Breast epithelium (tissue), 4 donors: ENCODE measurements around the gene DRICH1. TPM values are rescaled to one million over a fixed set of nuclear protein-coding genes. Genes with fewer than 3 reads are reported as not detected.
"Not testable (repeated sequence)": the region's sequence is repeated elsewhere in the genome, so short reads cannot be mapped to it uniquely, and the experiment has no call there.

Experiments used
- DNase-seq, 2 donors: peaks; one replicate each; pipeline ENCODE4 v3.0.0-alpha.2; 2019; ENCODE audit warnings: low spot score in 2 of 2
- H3K27ac ChIP-seq, 2 donors: fragments of 200-600 bp; sonication (generic) in 1 of 2; one replicate each; pipeline ENCODE4 v1.5.1; 2016 to 2019; ENCODE audit warnings: mild to moderate bottlenecking in 1 of 2
- H3K27me3 ChIP-seq, 2 donors: fragments of 200-600 bp; sonication (generic) in 1 of 2; one replicate each; pipeline versions ENCODE4 v1.5.1 to v1.6.0; 2017 to 2019; ENCODE audit warnings: control low read depth in 1 of 2, mild to moderate bottlenecking in 1 of 2
- H3K36me3 ChIP-seq: fragments of 200-600 bp; one replicate; pipeline ENCODE4 v1.5.1; 2019
- H3K4me1 ChIP-seq, 2 donors: fragments of 200-600 bp; sonication (generic); one replicate each; pipeline ENCODE4 v1.5.1; 2016 to 2019; ENCODE audit warnings: control low read depth in 1 of 2
- H3K4me3 ChIP-seq, 3 donors: fragments of 200-600 bp; sonication (generic); 1 replicate in 2 of 3; 2 replicates in 1 of 3; pipeline ENCODE4 v1.5.1; 2016 to 2019; ENCODE audit warnings: mild to moderate bottlenecking in 3 of 3, moderate library complexity in 2 of 3
- H3K9me3 ChIP-seq, 2 donors: fragments of 200-600 bp; sonication (generic) in 1 of 2; one replicate each; pipeline ENCODE4 v1.5.1; 2016 to 2019; ENCODE audit warnings: control low read depth in 1 of 2
- POLR2A ChIP-seq: fragments of 450-650 bp; IDR thresholded peaks from one replicate; pipeline ENCODE4 v1.6.1; 2016; ENCODE audit warnings: antibody characterized with exemption, mild to moderate bottlenecking, moderate library complexity
- POLR2AphosphoS5 ChIP-seq, 3 donors: sonication (generic); formaldehyde crosslinking; IDR thresholded peaks; one replicate each; pipeline ENCODE4 v1.6.1; 2017; ENCODE audit warnings: antibody characterized with exemption in 3 of 3
- intact Hi-C: fragments of 100-400 bp; cut with DNase I; formaldehyde crosslinking; loops from one replicate; pipeline ENCODE4 v1.15.1; 2023; ENCODE audit warnings: low total_unique reads
- total RNA-seq, 3 donors: library from RNA; depleted of rRNA; stranded (reverse); fragments of >200 nt; gene quantifications; one replicate each; pipeline ENCODE4 v1.1.0, GENCODE V29; 2016
- TF ChIP-seq, protein P1 (sequence below), 3 donors: fragments of 450-650 bp; IDR thresholded peaks; one replicate each; pipeline ENCODE4 v1.5.1; 2016 to 2017; ENCODE audit warnings: antibody characterized with exemption in 3 of 3, mild to moderate bottlenecking in 3 of 3, moderate library complexity in 3 of 3

The DRICH1 gene
- total RNA-seq, 3 donors from 2014 or later = 1.0 to 1.3 TPM; not detected in 1

GRCh38 chr22:23606204-23607131 is 25.7 kb downstream of the DRICH1 start:
- no peak overlapping the region for H3K27ac ChIP-seq
- no peaks in the 10 kb centered on the region for H3K4me1 ChIP-seq
- intact Hi-C loops = no loop called here
- no peak for TF ChIP-seq POLR2AphosphoS5 (IDR thresholded peaks at IDR 0.05)
- TF ChIP-seq, protein P1, sequence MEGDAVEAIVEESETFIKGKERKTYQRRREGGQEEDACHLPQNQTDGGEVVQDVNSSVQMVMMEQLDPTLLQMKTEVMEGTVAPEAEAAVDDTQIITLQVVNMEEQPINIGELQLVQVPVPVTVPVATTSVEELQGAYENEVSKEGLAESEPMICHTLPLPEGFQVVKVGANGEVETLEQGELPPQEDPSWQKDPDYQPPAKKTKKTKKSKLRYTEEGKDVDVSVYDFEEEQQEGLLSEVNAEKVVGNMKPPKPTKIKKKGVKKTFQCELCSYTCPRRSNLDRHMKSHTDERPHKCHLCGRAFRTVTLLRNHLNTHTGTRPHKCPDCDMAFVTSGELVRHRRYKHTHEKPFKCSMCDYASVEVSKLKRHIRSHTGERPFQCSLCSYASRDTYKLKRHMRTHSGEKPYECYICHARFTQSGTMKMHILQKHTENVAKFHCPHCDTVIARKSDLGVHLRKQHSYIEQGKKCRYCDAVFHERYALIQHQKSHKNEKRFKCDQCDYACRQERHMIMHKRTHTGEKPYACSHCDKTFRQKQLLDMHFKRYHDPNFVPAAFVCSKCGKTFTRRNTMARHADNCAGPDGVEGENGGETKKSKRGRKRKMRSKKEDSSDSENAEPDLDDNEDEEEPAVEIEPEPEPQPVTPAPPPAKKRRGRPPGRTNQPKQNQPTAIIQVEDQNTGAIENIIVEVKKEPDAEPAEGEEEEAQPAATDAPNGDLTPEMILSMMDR (IDR thresholded peaks at IDR 0.05) = no peak
- no peak for TF ChIP-seq POLR2A
- H3K27me3 ChIP-seq = no peaks in the 10 kb centered on the region
- DNase-seq = no peak
- H3K36me3 ChIP-seq = no peaks in the 10 kb centered on the region
- no peaks in the 10 kb centered on the region for H3K9me3 ChIP-seq
- H3K4me3 ChIP-seq = no peak overlapping the region

GRCh38 chr22:23604939-23605712 is 27.0 kb downstream of the DRICH1 start:
- no peaks in the 10 kb centered on the region for H3K9me3 ChIP-seq
- H3K36me3 ChIP-seq = no peaks in the 10 kb centered on the region
- TF ChIP-seq POLR2A = no peak
- TF ChIP-seq, protein P1 (IDR thresholded peaks at IDR 0.05) = no peak
- no peak for TF ChIP-seq POLR2AphosphoS5 (IDR thresholded peaks at IDR 0.05)
- DNase-seq = no peak
- no peak overlapping the region for H3K4me3 ChIP-seq
- H3K27me3 ChIP-seq = no peaks in the 10 kb centered on the region
- H3K27ac ChIP-seq = no peak overlapping the region
- no peaks in the 10 kb centered on the region for H3K4me1 ChIP-seq
- intact Hi-C loops = no loop called here

- Histone ChIP-seq H3K36me3 (no peaks in the 10 kb centered on the region), H3K9me3 (no peaks in the 10 kb centered on the region), H3K4me3 (no peak overlapping the region), H3K27me3 (no peaks in the 10 kb centered on the region), H3K27ac (no peak overlapping the region), H3K4me1 (no peaks in the 10 kb centered on the region)
- TF ChIP-seq POLR2AphosphoS5 (IDR thresholded peaks at IDR 0.05) (no peak), POLR2A (no peak)
- TF ChIP-seq, protein P1 (IDR thresholded peaks at IDR 0.05) = no peak
- DNase-seq = no peak
- intact Hi-C loops = no loop called here
These were observed 28.9 kb downstream of the DRICH1 start for GRCh38 chr22:23603266-23603665.

DNA sequence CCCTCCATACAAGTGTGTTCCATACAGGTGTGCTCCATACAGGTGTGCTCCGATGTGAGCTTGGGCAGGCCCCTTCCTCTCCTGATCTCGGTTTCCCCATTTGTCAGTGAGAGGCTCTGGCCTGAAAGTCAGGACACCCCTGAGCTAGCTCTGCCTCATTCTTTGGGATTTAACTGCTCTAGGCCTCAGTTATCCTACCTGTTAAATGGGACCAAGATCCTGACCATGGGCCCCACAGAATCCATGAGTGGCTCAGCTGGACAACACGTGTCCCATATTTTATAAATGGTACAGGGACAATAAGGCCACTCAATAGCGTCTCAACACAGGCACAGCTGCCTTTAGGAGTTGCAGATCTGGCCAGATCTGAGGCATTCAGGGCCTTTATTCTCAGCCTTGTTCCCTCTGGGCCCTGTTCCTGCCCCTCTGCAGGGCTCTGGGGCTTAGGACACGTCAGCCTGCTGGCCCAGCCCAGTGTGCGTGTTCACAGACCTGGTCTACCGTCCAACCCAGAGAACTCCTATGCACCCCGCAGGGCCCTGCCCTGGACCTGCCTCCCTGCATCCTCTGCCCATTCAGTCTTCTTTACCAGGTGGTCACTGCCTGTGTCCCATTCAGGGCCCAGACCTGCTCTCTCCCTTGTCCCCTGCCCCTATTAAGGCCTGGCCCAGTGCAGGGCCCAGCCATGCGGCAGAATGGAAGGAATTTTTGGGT is 33.2 kb downstream of the DRICH1 start:
- no peaks in the 10 kb centered on the region for H3K4me1 ChIP-seq
- H3K27me3 ChIP-seq = no peaks in the 10 kb centered on the region
- no peaks in the 10 kb centered on the region for H3K9me3 ChIP-seq
- DNase-seq = no peak
- no peak overlapping the region for H3K27ac ChIP-seq
- intact Hi-C loops = no loop called here
- H3K36me3 ChIP-seq = no peaks in the 10 kb centered on the region
- no peak overlapping the region for H3K4me3 ChIP-seq
- TF ChIP-seq, protein P1 (IDR thresholded peaks at IDR 0.05) = no peak
- TF ChIP-seq POLR2AphosphoS5 (IDR thresholded peaks at IDR 0.05) (no peak), POLR2A (no peak)

GRCh38 chr22:23597576-23598268 is 34.4 kb downstream of the DRICH1 start:
- H3K36me3 ChIP-seq, H3K9me3 ChIP-seq, H3K27ac ChIP-seq, H3K27me3 ChIP-seq, intact Hi-C loops, H3K4me1 ChIP-seq, H3K4me3 ChIP-seq, DNase-seq: not testable (repeated sequence)

DNA sequence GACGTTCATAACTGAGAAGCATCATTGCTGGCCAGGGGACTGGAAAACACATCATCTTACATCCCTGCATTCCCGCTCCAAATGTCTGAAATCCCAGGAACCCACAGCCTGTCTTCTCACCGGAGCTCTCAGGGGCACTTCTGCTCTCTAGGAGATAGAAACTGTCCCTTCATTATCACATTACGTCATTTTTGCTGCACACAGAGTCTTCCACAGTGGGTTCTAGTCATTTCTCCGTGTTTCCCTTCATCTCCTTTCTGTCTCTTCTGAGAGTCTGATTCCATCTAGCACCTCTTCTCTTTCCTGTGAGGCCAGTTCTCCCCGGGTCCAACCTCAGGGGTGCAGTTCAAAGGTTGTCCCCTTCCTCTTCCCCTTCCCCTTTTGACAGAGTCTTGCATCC is 36.2 kb downstream of the DRICH1 start:
- intact Hi-C loops = not testable (repeated sequence)

More for the DNA sequence above, 36.2 kb downstream of the DRICH1 start:
- not testable (repeated sequence) for H3K27ac ChIP-seq, H3K4me1 ChIP-seq, H3K36me3 ChIP-seq, H3K27me3 ChIP-seq, H3K4me3 ChIP-seq, H3K9me3 ChIP-seq, DNase-seq
